Progenitor cell of endocrine pancreas (in vitro differentiated cells): ENCODE results near the gene TC2N. TPM values are rescaled to one million over a fixed set of nuclear protein-coding genes. Genes with fewer than 3 reads are reported as not detected.
"Not testable (repeated sequence)": the region's sequence is repeated elsewhere in the genome, so short reads cannot be mapped to it uniquely, and the experiment has no call there.

ENCODE experiments used
- DNase-seq: peaks from one replicate; pipeline ENCODE4 v3.0.0; 2021; ENCODE audit warnings: low spot score; ENCODE audit not compliant: unreplicated experiment
- H3K27ac Mint-ChIP-seq: 2 replicates; pipeline ENCODE4 v1.8.0; 2021; ENCODE audit warnings: mild to moderate bottlenecking, moderate library complexity, mixed read lengths
- H3K27me3 Mint-ChIP-seq: 2 replicates; pipeline ENCODE4 v1.8.0; 2021; ENCODE audit warnings: mixed read lengths
- H3K36me3 Mint-ChIP-seq: 2 replicates; pipeline ENCODE4 v1.8.0; 2022; ENCODE audit warnings: mixed read lengths; ENCODE audit not compliant: insufficient read depth
- H3K4me1 Mint-ChIP-seq: 2 replicates; pipeline ENCODE4 v1.8.0; 2021; ENCODE audit warnings: low read depth, mixed read lengths
- H3K4me3 Mint-ChIP-seq: 2 replicates; pipeline ENCODE4 v1.8.0; 2021; ENCODE audit warnings: low read depth, mild to moderate bottlenecking, moderate library complexity, mixed read lengths
- H3K9me3 Mint-ChIP-seq: 2 replicates; pipeline ENCODE4 v1.8.0; 2021; ENCODE audit warnings: low read depth, mixed read lengths
- total RNA-seq: library from RNA; stranded (reverse); gene quantifications from 2 replicates; pipeline ENCODE4 v1.2.1, GENCODE V29; 2021
- TF ChIP-seq, protein P1 (sequence below): fragments of 200-600 bp; sonication (generic); IDR thresholded peaks from one replicate; pipeline ENCODE4 v1.5.0; 2021; ENCODE audit warnings: antibody characterized with exemption, mild to moderate bottlenecking; ENCODE audit not compliant: unreplicated experiment

The TC2N gene
- total RNA-seq, 1 donor from 2014 or later = 38.5 TPM

DNA sequence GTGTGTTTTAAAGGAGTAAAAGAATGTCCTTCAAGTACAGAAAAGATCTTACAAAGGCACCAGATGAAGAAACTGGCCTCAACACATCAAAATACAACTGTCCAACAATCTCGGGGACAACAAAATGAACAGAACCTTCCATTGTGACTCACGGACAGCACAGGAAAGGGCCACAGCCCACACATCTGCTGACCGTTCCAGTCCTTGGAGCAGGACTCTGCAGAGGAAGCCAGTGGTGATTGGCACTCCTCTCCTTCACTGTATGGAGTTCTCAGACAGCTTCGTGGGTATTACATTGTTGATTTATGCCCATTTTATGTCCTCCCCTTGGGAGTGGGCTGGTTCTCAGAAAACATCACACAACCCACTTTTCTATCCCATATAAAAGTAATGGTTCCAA is 32.5 kb upstream of the TC2N start:
- Mint-ChIP-seq H3K36me3 (no peaks in the 10 kb centered on the region), H3K9me3 (no peaks in the 10 kb centered on the region), H3K4me3 (no peak overlapping the region), H3K4me1 (peaks cover 25% of the 10 kb centered on the region), H3K27ac (no peak overlapping the region), H3K27me3 (no peaks in the 10 kb centered on the region)
- DNase-seq = no peak
- TF ChIP-seq, protein P1, sequence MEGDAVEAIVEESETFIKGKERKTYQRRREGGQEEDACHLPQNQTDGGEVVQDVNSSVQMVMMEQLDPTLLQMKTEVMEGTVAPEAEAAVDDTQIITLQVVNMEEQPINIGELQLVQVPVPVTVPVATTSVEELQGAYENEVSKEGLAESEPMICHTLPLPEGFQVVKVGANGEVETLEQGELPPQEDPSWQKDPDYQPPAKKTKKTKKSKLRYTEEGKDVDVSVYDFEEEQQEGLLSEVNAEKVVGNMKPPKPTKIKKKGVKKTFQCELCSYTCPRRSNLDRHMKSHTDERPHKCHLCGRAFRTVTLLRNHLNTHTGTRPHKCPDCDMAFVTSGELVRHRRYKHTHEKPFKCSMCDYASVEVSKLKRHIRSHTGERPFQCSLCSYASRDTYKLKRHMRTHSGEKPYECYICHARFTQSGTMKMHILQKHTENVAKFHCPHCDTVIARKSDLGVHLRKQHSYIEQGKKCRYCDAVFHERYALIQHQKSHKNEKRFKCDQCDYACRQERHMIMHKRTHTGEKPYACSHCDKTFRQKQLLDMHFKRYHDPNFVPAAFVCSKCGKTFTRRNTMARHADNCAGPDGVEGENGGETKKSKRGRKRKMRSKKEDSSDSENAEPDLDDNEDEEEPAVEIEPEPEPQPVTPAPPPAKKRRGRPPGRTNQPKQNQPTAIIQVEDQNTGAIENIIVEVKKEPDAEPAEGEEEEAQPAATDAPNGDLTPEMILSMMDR = no peak

DNA sequence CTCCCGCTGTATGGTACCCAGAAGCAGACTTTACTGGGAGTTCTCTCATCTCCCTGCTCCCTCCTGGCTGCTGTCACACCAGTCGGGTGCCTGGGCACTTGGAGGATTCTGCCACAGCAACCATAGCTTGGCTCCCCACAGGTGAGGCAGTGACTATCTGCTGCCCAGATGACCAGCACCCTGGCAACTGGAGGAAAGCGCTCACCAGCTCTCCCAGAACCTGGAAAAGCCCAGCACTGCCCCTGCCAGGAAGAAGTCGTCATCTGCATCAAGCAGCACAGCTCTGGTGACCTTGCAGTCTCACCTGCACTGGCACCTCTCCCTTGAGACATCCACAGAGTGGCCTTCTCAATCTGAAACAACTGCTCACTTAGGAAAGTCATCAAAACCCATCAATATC is 31.9 kb upstream of the TC2N start:
- no peaks in the 10 kb centered on the region for H3K9me3 Mint-ChIP-seq
- peaks cover 24% of the 10 kb centered on the region for H3K4me1 Mint-ChIP-seq
- no peak overlapping the region for H3K4me3 Mint-ChIP-seq
- DNase-seq = no peak
- no peaks in the 10 kb centered on the region for H3K27me3 Mint-ChIP-seq
- no peak overlapping the region for H3K27ac Mint-ChIP-seq
- H3K36me3 Mint-ChIP-seq = no peaks in the 10 kb centered on the region
- TF ChIP-seq, protein P1 = no peak

DNA sequence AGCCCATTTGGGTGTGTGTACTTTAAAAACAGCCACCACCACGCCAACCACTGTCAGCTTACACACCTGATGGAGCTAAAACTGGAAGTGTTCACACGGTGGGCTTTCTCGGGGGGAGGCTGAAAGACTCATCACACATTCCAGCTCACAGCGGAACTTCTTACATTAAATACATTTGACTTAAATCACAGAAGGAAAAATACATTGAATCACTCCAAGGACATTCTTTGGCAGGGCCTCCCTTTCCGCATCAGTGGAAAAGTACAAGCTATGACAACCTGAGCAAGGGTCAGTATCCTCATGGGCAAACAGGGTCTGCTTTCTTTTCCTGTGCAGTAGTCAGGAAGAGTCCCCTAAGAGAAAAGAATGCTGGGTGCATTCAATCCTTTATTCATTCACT is 31.0 kb upstream of the TC2N start:
- H3K9me3 Mint-ChIP-seq = no peaks in the 10 kb centered on the region
- no peak overlapping the region for H3K4me3 Mint-ChIP-seq
- H3K4me1 Mint-ChIP-seq = peaks cover 24% of the 10 kb centered on the region
- TF ChIP-seq, protein P1 = no peak
- no peaks in the 10 kb centered on the region for H3K36me3 Mint-ChIP-seq
- no peak for DNase-seq
- H3K27ac Mint-ChIP-seq = peak overlapping the region; percentile 31
- peaks cover 2% of the 10 kb centered on the region for H3K27me3 Mint-ChIP-seq

DNA sequence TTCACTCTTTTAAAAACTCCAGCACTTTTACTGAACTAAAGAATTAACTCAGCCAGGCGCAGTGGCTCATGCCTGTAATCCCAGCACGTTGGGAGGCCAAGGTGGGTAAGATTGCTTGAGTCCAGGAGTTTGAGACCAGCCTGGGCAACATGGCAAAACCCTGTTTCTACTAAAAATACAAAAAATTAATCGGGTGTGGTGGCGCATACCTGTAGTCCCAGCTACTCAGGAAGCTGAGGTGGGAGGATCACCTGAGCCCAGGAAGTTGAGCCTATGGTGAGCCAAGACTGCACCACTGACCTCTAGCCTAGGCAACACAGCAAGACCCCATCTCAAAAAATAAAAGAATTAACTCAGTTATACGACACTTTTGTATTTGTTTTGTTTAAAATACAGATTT is 30.4 kb upstream of the TC2N start:
- H3K27me3 Mint-ChIP-seq, H3K4me3 Mint-ChIP-seq: not testable (repeated sequence)
- peak overlapping the region; percentile 90 for H3K27ac Mint-ChIP-seq

DNA sequence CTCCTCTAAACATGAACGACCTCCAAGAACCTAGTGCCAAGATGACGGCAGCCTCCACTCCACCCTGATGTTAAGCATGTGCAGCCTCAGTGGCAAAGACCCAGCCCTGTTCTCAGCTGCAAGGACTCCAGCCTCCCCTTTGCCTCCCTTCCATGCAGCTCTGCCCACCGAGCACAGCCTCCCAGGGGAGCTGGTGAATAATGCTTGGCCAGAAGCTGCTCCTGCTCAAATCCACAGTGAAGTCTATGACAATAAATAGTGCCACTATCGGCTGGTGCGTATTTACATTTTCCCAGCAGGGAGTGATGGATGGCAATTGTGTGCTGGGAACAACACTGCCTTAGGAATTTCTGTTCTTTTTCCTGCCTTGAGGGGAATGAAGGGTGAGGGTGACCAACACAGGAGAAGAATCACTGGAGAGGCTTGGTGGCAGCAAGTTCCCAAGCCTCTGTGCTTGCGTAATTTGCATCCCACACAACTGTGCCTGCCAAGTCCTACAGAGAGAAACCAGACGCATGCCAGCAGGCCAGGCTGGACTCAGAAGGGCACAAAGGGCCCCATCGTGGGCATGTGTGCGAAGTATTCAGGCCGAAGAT is 29.9 kb upstream of the TC2N start:
- peaks cover 24% of the 10 kb centered on the region for H3K4me1 Mint-ChIP-seq
- no peak overlapping the region for H3K4me3 Mint-ChIP-seq
- H3K27ac Mint-ChIP-seq = peak overlapping the region; percentile 90
- no peak for DNase-seq
- no peaks in the 10 kb centered on the region for H3K9me3 Mint-ChIP-seq
- peaks cover 8% of the 10 kb centered on the region for H3K27me3 Mint-ChIP-seq
- TF ChIP-seq, protein P1 = no peak
- H3K36me3 Mint-ChIP-seq = no peaks in the 10 kb centered on the region

More for the DNA sequence above, 30.4 kb upstream of the TC2N start:
- not testable (repeated sequence) for DNase-seq, H3K9me3 Mint-ChIP-seq, H3K36me3 Mint-ChIP-seq
- H3K4me1 Mint-ChIP-seq = peaks cover 24% of the 10 kb centered on the region

DNA sequence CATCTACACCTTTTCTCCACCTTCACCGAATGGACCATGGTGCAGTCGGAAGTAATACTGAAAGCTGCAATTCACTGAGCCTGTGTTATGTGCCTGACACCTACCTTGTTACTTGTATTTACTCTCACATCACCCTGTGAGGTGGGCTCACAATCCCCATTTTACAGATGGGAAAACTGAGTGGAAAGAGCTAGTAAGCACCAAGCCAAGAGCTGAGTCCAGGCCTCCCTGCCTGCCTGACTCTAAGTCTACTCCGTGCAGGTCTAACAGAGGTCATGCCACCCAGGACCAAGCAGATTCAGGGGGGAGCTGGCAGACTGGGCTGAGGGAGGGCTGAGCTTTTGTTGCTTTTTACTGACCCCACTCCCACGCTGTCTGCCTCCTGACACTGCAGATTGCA is 29.1 kb upstream of the TC2N start:
- Mint-ChIP-seq H3K27me3 (peaks cover 15% of the 10 kb centered on the region), H3K27ac (no peak overlapping the region), H3K9me3 (no peaks in the 10 kb centered on the region), H3K4me1 (peaks cover 18% of the 10 kb centered on the region), H3K4me3 (no peak overlapping the region), H3K36me3 (no peaks in the 10 kb centered on the region)
- TF ChIP-seq, protein P1 = no peak
- no peak for DNase-seq
